Fibroblast of pulmonary artery (primary cell): Measurements from ENCODE around the gene CRIM1.

Experiments used
- DNase-seq: peaks from one replicate; pipeline ENCODE4 v3.0.0-alpha.2; 2010; ENCODE audit warnings: low read depth
- H3K4me3 ChIP-seq: replicated peaks from 2 replicates; pipeline ENCODE4 v1.5.1; 2011; ENCODE audit warnings: low read depth, mild to moderate bottlenecking, control low read depth, low read length, moderate library complexity
- TF ChIP-seq, protein P1 (sequence below): IDR thresholded peaks from 2 replicates; pipeline ENCODE4 v1.5.1; 2011; ENCODE audit warnings: mild to moderate bottlenecking, control low read depth, low read length, inconsistent platforms; ENCODE audit errors: missing control alignments

The CRIM1 gene

DNA sequence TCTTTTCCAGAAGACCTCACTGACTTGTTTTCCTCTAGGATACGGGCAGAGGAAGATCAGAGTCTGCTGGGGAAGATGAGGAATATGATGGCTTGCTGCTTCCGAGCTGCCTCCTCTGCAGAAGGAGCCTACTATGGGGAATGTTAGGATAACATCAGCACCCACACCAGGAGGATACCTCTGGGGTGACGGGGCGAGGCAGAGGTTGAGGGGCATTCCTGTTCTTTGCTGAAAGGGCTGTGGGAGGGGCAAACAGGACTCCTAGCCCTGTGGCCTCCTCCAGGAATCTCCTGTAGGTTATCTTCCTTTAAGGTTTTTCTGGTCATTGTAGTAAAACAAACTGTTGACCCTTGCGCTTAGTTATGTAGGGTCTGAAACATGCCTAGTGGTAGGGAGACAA lies 102.5 kb downstream of the CRIM1 start:
- TF ChIP-seq, protein P1, sequence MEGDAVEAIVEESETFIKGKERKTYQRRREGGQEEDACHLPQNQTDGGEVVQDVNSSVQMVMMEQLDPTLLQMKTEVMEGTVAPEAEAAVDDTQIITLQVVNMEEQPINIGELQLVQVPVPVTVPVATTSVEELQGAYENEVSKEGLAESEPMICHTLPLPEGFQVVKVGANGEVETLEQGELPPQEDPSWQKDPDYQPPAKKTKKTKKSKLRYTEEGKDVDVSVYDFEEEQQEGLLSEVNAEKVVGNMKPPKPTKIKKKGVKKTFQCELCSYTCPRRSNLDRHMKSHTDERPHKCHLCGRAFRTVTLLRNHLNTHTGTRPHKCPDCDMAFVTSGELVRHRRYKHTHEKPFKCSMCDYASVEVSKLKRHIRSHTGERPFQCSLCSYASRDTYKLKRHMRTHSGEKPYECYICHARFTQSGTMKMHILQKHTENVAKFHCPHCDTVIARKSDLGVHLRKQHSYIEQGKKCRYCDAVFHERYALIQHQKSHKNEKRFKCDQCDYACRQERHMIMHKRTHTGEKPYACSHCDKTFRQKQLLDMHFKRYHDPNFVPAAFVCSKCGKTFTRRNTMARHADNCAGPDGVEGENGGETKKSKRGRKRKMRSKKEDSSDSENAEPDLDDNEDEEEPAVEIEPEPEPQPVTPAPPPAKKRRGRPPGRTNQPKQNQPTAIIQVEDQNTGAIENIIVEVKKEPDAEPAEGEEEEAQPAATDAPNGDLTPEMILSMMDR = no peak

GRCh38 chr2:36459725-36460137 lies 104.2 kb downstream of the CRIM1 start:
- peak; percentile 76 for DNase-seq
- TF ChIP-seq, protein P1 = peak; percentile 57

More for the DNA sequence above, 102.5 kb downstream of the CRIM1 start:
- no peak for DNase-seq
- no peak overlapping the region for H3K4me3 ChIP-seq

GRCh38 chr2:36461039-36461681 lies 105.6 kb downstream of the CRIM1 start:
- DNase-seq = peak; percentile 98
- no peak overlapping the region for H3K4me3 ChIP-seq
- TF ChIP-seq, protein P1 = no peak

More at GRCh38 chr2:36459725-36460137, 104.2 kb downstream of the CRIM1 start:
- no peak overlapping the region for H3K4me3 ChIP-seq

DNA sequence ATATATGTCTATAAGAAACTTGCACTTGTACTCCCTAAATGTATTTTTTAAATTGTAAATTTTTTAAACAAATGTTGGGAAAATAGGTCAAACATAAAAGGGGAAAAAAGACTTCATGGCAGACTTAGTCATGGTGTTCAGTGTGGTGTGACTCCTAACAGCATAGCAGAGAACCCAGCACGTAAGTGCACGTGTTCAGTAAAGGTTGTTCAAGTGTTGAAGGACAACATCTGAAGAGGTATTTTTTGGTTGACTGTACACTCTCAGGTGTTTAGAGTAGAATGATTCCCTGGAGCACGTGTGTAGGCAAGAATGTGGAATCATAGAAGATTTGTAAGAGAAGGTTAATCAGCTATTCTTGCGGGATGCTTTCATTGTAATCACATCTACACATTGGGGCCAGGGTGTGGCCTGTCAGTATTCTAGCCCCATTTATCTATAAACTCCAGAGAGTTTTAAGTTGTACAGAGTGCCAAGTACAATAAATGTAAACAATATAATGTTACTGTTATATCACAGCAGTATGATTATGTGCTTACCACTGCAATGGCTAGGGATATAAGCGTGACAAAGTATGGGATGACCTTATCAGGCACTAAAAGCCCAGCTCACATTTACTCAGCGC lies 106.8 kb downstream of the CRIM1 start:
- no peak for DNase-seq
- TF ChIP-seq, protein P1 = no peak
- no peak overlapping the region for H3K4me3 ChIP-seq

DNA sequence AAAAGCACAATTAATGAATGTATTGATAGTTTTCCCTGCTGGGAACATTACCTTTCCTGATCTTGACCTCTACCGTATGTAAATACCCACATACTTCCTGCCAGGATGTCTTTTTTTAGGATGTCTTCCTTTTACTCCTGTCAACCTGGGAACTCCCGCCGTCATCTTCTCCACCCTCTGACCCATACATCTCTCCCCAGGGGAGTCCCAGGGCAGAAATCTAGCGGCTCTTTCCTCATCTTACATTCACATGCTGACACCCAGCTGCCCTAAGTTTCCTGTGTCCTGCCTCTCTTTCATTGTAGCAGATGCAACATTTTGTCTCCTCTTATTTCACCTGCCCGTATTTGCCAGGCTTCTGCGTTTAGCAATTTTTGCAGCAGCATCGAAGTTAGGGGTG lies 107.8 kb downstream of the CRIM1 start:
- DNase-seq = no peak
- TF ChIP-seq, protein P1 = no peak
- no peak overlapping the region for H3K4me3 ChIP-seq

DNA sequence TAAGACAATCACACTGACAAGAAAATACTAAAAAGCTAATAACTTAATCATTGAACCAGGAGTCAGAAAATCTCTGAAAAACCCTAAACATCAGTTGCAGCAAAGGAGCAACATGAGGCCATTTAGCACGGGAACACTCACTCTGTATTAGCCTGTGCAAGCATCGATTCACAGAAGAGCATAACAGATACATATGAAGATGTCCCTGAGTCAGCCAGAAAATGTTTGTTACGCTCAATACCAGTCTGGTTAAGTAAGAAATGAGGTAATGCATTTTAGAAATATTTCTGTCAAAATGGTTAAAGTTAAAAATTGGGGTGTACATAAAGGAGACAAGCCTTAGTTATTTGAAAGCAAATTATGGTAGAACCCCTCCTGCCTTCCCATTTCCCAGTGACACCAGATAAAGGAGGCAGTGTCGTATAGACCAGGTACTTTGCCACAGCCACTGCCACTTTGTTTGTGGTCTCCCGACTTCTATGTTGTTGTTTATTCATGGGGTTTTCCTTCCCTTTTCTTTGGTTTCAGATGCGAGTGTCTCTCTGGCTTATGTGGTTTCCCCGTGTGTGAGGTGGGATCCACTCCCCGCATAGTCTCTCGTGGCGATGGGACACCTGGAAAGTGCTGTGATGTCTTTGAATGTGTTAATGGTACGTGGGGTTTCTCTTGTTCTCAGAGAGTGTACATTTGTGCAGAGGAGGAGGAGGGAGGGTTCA lies 108.6 kb downstream of the CRIM1 start:
- no peak for DNase-seq
- TF ChIP-seq, protein P1 = no peak
- H3K4me3 ChIP-seq = no peak overlapping the region
